CD4-positive, alpha-beta T cell treated with Interleukin-21 for 1 hour (primary cell): ENCODE data around the gene IFFO2.
A peak's percentile ranks its signal among the peaks of the same experiment; 100 is the strongest.

Source experiments
- DNase-seq: peaks from one replicate; pipeline ENCODE4 v3.0.0-alpha.2; 2020

Gene IFFO2

DNA sequence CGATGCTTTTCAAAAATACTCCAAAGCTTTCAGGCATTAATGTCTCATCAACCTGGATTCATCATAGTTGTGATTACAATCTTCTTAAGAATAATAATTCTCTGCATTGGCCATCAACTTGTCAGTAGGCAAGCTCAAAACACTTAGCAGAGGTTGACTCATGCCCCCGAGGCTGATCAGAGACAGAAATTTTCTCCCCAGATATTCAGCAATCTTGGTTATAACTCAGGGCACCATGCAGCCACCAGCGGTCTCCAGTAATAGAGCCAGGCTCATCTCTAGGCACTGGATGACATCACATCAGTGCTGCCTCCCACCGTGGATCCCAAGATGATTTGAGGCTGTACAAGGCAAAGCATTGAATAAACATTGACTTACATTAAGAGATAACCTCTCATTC lies 14.3 kb upstream of the IFFO2 start:
- DNase-seq = no peak

DNA sequence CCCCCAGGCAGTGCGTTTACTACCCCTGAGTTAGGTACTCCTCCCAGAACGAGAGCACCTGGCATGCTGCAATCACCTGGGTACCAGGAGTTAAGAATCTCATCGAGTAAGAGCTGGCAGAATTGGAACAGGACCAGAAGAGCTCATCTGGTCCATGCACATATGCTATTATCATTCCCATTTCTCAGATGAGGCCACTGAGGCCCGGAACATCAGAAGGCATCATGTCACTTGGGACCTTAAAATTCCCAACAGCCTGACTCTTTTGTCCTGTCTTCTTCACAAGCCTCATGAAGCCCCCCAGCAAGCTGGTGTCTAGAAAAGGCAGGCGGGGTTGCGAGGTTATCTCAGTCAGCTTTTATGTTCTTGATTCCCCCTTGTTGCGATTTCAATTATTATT lies 13.9 kb upstream of the IFFO2 start:
- DNase-seq = no peak

DNA sequence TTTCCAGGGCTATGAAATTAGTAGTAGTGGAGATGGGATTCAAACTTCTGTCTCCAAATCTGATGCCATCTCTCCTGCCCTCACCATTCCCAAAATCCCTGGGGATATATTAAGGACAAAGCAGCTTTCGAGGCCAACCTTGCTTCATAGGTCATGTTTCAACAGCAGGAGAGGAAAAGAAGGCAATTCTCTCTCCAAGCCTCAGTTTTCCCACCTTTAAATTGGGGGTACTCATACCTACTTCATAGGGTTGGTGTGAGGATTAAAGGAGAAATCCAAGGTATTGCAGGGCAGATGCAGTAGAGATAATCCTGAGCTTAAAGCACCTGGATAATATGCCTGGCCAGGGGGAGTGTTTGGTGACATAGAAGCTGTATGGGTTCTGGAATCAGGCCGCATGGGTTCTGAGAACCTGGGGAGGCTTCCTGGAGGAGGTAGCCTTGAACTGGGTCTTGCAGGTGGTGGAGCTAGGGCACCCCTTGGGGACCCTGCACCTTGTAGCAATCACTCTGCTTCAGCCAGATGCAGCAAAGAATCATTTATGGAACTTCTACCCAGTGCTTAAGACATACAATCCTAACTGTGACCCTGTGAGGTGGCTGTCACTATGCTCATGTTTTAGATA lies 10.7 kb upstream of the IFFO2 start:
- DNase-seq = no peak

DNA sequence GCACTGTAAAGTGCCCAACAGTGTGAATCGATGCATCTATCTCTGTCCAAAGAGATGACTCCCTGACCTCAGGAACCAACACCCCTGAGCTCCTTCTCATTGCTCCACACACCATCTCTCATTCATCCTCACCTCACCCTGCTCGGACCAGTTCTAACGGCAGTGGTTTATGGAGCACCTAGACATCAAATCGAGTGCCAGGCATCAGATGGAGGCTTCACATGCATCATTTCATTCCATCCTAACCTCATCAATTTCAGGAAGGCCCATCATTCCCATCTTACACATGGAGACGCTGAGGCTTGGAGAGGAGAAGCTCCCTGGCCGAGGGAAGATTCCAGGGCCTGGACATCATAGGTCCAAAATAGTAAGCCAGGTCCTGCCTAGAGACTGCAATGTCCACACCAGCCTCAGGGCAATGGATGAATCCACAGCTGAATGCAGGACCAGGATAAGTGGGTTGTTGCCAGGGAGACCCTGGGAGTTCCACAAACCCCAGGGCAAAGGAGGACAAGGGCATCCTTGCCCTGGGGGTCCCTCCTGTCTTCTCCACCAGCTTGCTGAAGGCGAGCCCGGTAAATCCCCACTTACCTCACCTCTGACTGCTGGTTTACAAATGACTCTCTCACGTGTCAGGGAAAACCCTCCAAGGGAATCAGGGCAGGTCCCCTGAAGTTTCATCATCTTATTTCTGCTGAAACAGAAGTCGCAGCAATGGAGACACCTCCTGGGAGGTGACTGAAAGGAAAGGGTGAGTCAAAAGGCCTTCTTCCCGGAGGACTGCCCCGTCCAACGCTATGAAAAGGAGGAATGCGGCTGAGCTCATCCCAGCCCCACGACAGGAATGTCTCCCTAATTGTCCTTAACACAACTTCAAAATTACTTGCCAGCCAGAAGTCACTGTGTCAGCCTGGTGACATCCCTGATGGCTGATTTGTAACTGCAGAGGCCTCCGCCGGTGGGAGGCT lies 9.0 kb upstream of the IFFO2 start:
- no peak for DNase-seq

DNA sequence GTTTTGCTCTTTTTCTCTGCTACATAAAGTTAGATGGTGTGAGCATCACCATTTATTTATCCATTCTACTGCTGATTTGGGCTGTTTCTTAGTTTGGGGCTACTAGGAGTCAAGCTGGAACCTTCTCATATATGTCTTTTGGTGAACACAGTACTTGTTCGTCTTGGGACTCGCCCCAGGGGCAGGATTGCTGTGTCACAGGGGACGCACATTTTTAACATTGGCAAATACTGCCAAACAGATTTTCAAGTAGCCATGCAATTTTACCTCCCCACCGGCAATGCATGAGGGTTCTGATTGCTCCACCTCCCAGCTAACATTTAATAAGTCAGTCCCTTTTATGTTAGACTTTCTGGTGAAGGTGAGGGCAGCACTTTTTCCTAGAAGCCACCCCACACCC lies 7.5 kb upstream of the IFFO2 start:
- DNase-seq = no peak

DNA sequence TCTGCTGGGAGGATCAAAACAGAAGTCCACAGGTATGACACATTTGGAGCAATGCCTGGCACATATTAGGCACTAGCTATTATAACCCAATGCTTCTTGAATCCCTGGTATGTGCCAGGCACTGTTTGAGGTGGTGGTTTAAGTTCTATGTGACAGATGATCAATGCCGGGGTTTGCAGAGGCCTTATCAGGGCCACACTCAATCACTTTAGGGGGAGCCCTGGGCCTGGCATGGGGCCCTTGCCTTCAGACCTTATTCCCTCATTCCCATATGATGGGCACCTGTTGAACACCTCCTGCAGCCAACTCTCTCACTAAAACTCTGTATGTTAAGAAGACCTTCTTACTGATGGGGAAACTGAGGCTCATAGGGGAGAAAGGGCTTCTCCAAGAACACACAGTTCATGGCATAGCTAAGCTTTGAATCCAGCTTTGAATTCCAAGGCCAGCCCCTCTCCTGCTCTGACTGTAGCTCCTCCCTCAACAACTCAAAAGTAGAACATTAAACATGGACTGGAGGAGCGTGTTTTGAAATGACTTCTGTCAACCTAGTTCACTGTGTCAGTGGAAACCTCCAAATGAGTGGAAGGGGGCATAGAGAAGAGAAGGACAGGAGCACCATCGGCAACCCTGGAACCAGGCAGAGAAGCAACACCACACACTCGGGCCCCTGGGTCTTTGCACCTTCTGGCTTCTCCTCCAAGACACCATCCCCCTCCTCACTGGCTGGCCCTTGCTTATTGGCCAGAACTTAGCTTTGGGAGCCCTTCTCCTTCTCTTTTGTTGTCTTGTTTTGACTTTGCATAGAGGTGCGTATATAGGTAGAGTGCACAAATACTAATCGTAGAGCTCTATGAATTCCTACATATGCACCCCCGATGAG lies 6.6 kb upstream of the IFFO2 start:
- no peak for DNase-seq

DNA sequence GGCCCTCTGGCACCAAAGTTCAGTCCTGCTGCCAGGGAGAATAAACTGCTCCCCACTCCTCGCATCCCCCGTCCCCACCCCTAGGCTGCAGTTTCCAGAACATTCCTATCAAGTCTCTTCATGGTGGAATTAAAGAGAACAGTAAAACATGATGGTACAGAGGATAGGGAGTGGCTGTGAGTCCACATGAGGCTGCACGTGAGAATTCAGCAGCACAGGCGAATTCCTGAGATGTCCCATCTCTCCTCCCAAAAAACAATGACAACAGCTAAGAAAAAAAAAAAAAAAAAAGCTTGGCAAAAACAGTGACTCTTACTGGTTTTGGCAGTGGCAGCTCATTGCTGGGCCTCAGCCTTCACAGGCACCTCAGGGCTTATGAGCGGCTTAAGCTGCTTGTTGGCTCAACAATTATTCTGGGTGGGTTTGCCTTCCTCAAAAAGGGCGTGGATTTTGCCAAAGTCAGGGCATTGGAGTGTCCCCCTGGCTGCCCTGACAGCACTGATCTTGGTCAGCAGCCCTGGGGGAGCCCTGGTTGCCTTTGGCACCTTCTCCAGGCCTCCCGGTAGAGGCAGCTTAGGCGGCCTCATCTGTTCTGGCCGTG lies 5.7 kb upstream of the IFFO2 start:
- DNase-seq = no peak

DNA sequence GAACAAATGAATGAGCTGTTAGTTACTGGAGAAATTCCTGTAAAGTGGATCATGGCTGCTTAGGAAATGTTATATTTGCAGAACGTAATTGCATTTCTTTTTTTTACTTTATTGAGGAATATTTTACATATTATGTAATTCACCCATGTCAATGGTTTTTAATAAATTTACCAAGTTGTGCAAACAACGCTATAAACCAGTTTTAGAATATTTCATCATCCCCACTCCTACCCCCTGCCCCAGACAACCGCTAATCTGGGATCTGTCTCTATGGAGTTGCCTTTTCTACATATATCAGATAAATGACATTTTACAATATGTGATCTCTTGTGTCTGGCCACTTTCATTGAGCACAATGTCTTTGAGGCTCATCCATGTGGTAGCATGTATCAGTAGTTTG lies 4.3 kb upstream of the IFFO2 start:
- no peak for DNase-seq

DNA sequence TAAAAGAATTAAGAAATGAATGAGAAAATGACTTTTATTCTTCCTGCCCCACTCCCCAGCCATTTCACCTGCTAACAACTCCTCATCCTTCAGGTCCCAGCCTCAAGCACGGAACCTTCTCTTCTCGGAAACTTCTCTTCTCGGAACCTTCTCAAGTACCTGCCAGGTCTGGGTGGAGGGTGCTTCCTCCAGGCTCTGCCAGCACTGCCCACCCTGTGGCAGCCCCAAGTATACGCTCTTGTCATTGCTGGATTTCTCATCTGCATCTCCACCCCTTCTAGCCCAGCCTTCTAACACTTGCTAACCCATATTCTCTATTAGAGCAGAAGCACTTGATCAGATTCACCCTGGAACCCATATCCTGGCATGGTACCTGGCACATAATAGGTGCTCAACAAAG lies 3.9 kb upstream of the IFFO2 start:
- DNase-seq = no peak

DNA sequence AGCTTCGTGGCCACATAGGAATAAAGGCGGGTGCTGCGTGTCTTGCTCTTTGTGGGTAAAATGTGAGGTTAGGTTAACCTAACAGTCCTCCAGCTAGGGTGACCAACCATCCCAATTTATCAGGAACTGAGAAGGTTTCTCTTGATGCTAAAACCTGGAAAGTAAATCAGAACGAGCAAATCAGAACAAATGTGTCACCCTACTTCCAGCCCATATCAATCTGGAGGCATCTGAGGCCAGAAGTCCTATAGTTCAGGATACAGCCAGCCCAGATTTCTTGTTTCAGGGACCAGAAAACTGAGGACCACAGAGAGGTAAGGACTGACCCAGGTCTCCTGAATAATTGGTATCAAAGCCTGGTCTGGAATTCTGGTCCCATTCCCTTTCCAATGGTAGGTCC lies 3.1 kb upstream of the IFFO2 start:
- DNase-seq = no peak

DNA sequence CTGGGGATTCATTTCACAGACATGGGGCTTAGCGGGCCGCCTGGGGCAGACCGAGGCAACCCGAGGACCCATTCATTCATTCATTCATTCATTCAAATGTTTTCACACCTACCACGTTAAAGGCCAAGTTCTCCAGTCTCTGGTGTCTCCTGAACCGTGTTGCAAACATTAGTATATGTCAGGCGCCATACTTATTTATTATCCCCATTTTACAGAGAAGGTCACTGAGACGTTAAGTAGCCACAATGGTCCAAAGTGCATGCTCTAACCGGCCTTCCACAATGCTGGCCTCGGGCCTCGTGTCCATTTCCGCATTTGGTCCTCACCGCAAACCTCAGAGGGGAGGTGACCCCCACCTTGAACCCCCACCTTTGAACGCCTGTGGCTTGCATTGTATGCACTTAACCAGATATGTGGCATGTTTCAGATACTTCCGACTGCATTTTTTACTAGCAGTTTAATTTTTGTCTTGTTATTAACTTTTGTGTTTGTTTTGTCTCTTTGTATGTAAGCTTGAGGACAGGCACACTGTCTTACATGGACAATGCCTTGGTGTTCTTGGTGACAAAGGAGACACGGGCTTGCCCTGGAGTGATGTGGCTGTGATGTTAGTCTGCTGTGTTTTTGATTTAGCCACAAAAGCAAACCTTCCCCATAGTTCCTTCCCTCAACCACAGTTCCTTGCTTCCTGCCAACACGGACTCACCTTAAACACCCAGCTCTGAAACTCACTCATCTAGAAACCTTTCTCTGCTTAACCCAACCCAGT lies 1.2 kb upstream of the IFFO2 start:
- DNase-seq = peak; percentile 43

DNA sequence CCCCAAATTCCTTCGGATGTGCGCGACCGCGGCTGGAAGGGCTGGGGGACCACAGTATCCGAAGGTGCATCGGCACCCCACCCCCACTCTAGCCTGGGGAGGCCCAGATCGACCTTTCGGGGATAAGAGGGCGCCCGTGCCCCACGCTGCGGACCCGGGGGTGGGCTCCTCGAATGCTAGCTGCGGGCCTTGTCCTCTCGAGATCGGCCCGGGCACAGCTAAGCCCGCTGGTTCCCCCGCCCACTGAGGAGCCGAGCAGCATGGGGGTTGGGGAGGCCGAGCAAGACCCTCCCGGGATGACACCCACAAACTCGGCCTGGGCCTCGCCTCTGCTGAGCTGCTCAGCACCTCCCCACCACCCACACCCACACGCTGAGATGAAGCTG lies 653 bp upstream of the IFFO2 start:
- DNase-seq = no peak

DNA sequence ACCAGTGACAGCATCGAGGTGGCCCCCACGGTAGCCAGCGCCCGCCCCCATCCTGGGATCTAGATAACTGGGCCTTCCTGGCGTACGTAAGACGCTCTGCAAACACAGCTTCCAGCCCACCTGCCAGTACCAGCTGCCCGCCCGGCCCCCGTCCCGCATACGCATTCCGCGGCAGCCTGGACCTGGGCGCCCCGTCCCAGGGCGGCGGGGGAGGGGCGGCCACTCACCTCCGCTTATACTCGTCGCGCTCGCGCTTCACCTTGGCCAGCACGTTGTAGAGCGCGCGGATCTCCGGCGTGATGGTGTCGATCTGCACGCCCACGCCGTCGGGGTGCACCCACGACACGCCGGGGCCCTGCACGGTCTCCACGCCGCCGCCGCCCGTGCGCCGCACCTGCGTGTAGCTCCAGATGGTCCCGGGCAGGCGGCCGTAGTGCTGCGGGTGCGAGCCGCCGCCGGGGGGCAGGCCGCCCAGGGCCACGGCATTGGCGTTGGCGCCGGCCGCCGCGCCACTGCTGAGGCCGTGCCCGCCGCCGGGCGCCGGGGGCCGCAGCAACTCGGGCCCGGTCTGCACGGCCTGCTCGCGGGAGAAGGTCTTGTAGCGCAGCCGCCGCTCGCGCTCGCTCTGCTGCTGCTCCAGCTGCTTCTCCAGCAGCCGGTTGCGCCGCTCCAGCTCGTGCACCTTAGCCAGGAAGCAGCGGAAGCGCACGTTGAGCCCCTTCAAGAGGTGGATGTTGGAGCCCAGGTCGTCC lies 859 bp downstream of the IFFO2 start:
- peak; percentile 55 for DNase-seq

DNA sequence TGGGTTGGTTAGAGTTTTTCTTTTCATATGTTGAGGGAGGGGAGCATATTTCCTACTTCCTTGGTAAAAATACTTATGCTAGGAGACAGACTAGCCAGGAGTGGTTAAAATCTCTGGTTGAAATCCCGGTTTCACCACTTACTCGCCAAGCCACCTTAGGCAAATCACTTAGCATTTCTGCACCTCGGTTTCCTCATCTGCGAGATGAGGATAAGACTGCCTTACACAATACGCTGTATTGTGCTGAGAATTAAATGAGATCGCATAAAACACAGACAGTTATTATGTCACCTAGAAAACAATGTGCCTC lies 1.4 kb downstream of the IFFO2 start:
- no peak for DNase-seq

DNA sequence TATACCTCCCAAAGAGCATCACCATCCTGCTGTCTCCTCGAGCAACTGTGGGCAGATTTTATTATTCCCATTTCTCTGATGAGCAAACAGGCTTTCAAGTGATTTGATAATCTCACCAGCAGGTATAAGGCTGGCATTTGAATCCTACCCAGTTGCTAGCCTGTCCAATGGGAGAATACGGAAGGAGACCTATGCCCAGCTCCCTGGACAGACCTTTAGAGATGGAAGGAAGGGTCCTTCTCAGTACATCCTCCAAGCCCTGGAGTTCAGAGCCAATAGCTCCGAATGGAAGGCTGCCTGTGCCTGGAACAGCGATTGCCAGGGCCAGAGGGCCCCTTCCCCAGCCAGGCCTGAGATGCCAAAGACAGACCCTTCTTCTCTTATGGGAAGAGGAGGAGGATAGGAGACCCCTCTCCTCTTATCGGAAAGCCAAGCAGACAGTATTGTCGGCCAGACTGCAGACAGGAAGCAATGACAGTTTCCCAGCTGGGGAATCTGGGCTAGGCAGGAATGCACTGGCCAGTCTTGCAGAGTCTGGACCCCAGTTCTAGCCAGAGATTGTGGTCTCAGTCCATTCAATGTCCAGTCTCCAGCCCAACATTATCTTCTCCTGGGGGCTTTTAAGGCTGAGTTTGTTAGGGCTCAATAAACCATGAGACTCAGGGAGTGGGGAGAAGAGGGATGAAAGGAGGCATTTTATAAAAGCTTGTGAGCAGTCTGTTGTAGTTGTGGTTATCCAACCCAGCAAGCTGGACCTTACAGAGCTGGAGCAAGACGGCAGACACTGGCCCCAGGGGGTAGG lies 2.0 kb downstream of the IFFO2 start:
- DNase-seq = no peak

DNA sequence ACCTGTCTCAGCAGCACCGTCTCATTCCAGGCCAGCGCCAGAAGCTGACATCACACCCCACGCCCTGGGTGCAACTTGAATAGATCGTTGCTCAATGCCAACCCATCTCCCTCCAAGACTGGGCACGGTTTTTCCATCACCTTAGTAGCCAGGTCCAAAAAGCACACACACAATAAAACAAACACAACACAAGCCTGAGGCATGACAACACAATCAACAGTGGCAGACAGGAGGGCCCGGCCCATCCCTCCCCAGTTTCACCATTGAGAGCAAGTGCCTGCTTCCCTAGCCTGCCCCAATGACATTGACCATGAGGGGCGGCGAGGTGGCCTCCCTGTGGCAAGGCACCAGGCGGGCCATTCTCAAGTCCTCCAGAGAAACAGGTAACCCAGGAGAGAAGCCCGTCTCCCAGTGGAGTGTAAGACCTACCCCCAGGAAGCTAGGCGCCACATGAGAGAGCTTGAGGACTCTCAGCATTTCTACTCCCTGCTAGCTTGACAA lies 2.7 kb downstream of the IFFO2 start:
- peak; percentile 39 for DNase-seq

DNA sequence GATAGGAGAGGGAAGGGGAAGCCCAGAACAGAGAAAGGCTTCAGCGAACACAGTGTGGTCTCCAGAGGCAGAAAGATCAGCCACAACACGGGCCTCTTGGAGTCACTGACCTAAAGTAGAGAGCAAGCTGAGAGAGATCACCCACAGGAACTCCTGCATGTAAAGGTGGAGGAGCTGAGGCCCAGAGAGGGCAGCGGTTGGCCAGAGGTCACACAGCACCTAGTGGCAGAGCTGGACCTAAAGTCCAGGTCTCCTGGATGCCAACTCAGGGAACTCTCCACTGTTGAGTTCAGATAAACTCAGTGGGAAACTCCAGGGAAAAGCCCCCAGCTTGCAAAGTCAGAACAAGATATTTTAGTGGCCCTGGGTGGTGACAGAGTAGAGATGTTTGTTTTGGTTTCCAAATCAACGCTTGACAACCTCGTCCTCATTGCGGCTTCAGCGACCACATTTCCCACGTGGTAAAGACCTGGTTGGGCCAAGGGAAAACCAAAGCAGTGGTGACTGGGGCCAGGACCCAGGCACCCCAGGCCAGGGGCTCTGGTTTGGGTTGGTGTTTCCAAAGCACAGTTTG lies 4.6 kb downstream of the IFFO2 start:
- peak; percentile 91 for DNase-seq

DNA sequence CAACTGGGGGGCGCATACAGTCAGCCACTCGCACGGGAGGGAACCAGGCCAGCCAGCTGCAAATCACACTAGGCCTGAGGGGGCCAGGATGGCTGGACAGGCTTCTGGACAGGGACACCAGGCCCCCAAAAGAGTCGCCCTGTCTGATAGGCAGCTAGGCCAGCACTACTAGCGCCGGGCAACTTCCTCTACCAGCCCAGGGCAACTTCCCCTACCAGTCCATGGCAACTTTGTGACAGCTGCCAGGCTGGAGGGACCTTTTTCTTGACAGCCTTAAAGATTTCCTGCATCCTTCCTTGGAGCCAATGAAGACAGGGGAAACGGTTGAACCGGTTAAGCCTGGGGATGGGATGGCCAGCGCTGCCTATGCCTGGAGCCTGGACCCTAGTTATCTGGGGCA lies 5.1 kb downstream of the IFFO2 start:
- peak; percentile 50 for DNase-seq

DNA sequence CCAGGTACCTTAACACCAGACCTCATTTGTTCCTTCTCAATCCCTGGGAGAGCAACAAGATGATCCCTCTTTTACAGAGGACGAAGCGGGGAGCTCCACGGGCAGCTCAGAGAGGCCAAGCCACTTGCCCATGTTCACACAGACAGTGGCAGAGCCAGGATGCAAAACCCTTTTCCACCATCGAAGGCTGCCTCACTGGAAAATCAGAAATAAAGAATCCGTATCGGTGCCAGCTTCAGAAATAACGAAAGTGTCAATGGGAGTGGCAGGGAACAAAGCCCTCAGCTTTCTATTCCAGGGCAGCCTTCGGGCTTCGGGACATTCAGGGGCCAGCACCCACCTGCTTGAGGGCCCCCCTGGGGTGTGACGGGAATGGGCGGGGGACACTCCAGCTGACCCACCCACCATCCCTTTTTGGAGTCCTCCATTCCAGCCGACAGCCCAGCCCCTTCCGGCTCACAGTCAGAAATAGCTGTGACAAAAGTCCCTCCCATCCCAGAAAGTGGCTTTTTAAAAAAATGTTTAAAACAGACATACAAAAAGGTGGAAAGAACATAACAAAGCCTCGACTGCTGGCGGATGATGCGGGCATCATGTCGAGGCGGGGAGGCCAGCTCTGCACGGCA lies 6.0 kb downstream of the IFFO2 start:
- peak; percentile 80 for DNase-seq
